AG09309 (cell line): ENCODE measurements around the gene ABLIM2.

Source experiments
- DNase-seq: peaks from one replicate; pipeline ENCODE4 v3.0.0-alpha.2; 2010; ENCODE audit warnings: low read depth
- H3K4me3 ChIP-seq: 2 replicates; pipeline ENCODE4 v1.5.1; 2011; ENCODE audit warnings: mild to moderate bottlenecking, low read depth, low read length, moderate library complexity; ENCODE audit not compliant: control insufficient read depth
- CTCF ChIP-seq: IDR thresholded peaks from 2 replicates; pipeline ENCODE4 v1.5.1; 2011; ENCODE audit warnings: mild to moderate bottlenecking, low read depth, low read length, inconsistent platforms; ENCODE audit not compliant: insufficient read depth, control insufficient read depth; ENCODE audit errors: missing control alignments

ABLIM2 gene

GRCh38 chr4:8164194-8164565 lies 5.6 kb upstream of the ABLIM2 start:
- no peak overlapping the region for H3K4me3 ChIP-seq
- no peak for DNase-seq
- no peak for TF ChIP-seq CTCF

GRCh38 chr4:8163436-8164193 lies 5.0 kb upstream of the ABLIM2 start:
- DNase-seq: no peak
- H3K4me3 ChIP-seq: no peak overlapping the region
- TF ChIP-seq CTCF: no peak

GRCh38 chr4:8163026-8163425 lies 4.4 kb upstream of the ABLIM2 start:
- DNase-seq: no peak
- H3K4me3 ChIP-seq: no peak overlapping the region
- no peak for TF ChIP-seq CTCF

GRCh38 chr4:8162625-8163024 lies 4.0 kb upstream of the ABLIM2 start:
- no peak for TF ChIP-seq CTCF
- no peak overlapping the region for H3K4me3 ChIP-seq
- no peak for DNase-seq

GRCh38 chr4:8160572-8160971 lies 2.0 kb upstream of the ABLIM2 start:
- no peak for TF ChIP-seq CTCF
- no peak overlapping the region for H3K4me3 ChIP-seq
- DNase-seq: no peak

- H3K4me3 ChIP-seq: no peak overlapping the region
- TF ChIP-seq CTCF: no peak
These were observed 1.6 kb upstream of the ABLIM2 start for GRCh38 chr4:8160233-8160560.

More at GRCh38 chr4:8160233-8160560, 1.6 kb upstream of the ABLIM2 start:
- no peak for DNase-seq
